ENCODE data around the gene TRIM39.

TRIM39 gene

GRCh38 chr6:30327232-30327746, 562 bp downstream of the TRIM39 start:
- DNase-seq (ENCODE audit: low read depth) = no peak

- no peak for DNase-seq (ENCODE audit: low read depth)
Measured at GRCh38 chr6:30328397-30328796, 1.7 kb downstream of the TRIM39 start.

- DNase-seq (ENCODE audit: low read depth) = no peak
Measured at GRCh38 chr6:30329331-30329730, 2.6 kb downstream of the TRIM39 start.

- no peak for DNase-seq (ENCODE audit: low read depth)
Measured at GRCh38 chr6:30331981-30332380, 5.3 kb downstream of the TRIM39 start.

- no peak for DNase-seq (ENCODE audit: low read depth)
Measured at GRCh38 chr6:30334075-30334783, 7.5 kb downstream of the TRIM39 start.

GRCh38 chr6:30340589-30341054, 13.9 kb downstream of the TRIM39 start:
- no peak for DNase-seq (ENCODE audit: low read depth)

- no peak for DNase-seq (ENCODE audit: low read depth)
Measured at GRCh38 chr6:30341218-30341617, 14.5 kb downstream of the TRIM39 start.

- no peak for DNase-seq (ENCODE audit: low read depth)
Measured at GRCh38 chr6:30341728-30342127, 15.0 kb downstream of the TRIM39 start.

- no peak for DNase-seq (ENCODE audit: low read depth)
Measured at GRCh38 chr6:30344191-30344867, 17.6 kb downstream of the TRIM39 start.

- peak; percentile 80 for DNase-seq (ENCODE audit: low read depth)
Measured at GRCh38 chr6:30344868-30345671, 18.3 kb downstream of the TRIM39 start, which contains the start of gene RPP21. Gene RPP21 (plus strand): TSS chr6:30345156. CDS start chr6:30345172, 16 bp downstream.

- no peak for DNase-seq (ENCODE audit: low read depth)
Measured at GRCh38 chr6:30345852-30346251, 19.1 kb downstream of the TRIM39 start.

GRCh38 chr6:30348957-30349356, 22.2 kb downstream of the TRIM39 start:
- DNase-seq (ENCODE audit: low read depth) = no peak

GRCh38 chr6:30349421-30350177, 22.9 kb downstream of the TRIM39 start:
- no peak for DNase-seq (ENCODE audit: low read depth)

GRCh38 chr6:30350524-30350923, 23.8 kb downstream of the TRIM39 start:
- no peak for DNase-seq (ENCODE audit: low read depth)

GRCh38 chr6:30352550-30352949, 25.8 kb downstream of the TRIM39 start:
- DNase-seq (ENCODE audit: low read depth) = no peak

GRCh38 chr6:30355281-30355680, 28.6 kb downstream of the TRIM39 start:
- DNase-seq (ENCODE audit: low read depth) = no peak

- DNase-seq (ENCODE audit: low read depth) = no peak
Measured at GRCh38 chr6:30356536-30356935, 29.8 kb downstream of the TRIM39 start.

GRCh38 chr6:30357678-30358540, 31.2 kb downstream of the TRIM39 start:
- DNase-seq (ENCODE audit: low read depth) = peak; percentile 40

GRCh38 chr6:30359276-30359675, 32.5 kb downstream of the TRIM39 start:
- DNase-seq (ENCODE audit: low read depth) = no peak

- DNase-seq (ENCODE audit: low read depth) = no peak
Measured at GRCh38 chr6:30360139-30360538, 33.4 kb downstream of the TRIM39 start.

- DNase-seq (ENCODE audit: low read depth) = no peak
Measured at GRCh38 chr6:30361661-30362060, 34.9 kb downstream of the TRIM39 start.
